ENCODE measurements around the gene FTSJ1.
"Not testable (repeated sequence)": the region's sequence is repeated elsewhere in the genome, so short reads cannot be mapped to it uniquely, and the experiment has no call there.

Gene FTSJ1

GRCh38 chrX:48492293-48492910 is 16.4 kb downstream of the FTSJ1 start:
- DNase-seq (ENCODE audit: low read depth in 1 of 2, low spot score in 1 of 2) = no peak

- DNase-seq (ENCODE audit: low read depth in 1 of 2, low spot score in 1 of 2) = no peak
Observed at GRCh38 chrX:48493890-48494364, 17.9 kb downstream of the FTSJ1 start.

GRCh38 chrX:48496660-48497059 is 20.7 kb downstream of the FTSJ1 start:
- no peak for DNase-seq (ENCODE audit: low read depth in 1 of 2, low spot score in 1 of 2)

- no peak for DNase-seq (ENCODE audit: low read depth in 1 of 2, low spot score in 1 of 2)
Observed at GRCh38 chrX:48497871-48498270, 21.9 kb downstream of the FTSJ1 start.

- DNase-seq (ENCODE audit: low read depth in 1 of 2, low spot score in 1 of 2) = no peak
Observed at GRCh38 chrX:48498374-48498809, 22.4 kb downstream of the FTSJ1 start.

GRCh38 chrX:48504261-48504660 is 28.3 kb downstream of the FTSJ1 start:
- DNase-seq (ENCODE audit: low read depth in 1 of 2, low spot score in 1 of 2) = no peak

- DNase-seq (ENCODE audit: low read depth in 1 of 2, low spot score in 1 of 2) = no peak
Observed at GRCh38 chrX:48505481-48505880, 29.5 kb downstream of the FTSJ1 start.

- DNase-seq (ENCODE audit: low read depth in 1 of 2, low spot score in 1 of 2) = no peak
Observed at GRCh38 chrX:48507246-48507645, 31.2 kb downstream of the FTSJ1 start.

GRCh38 chrX:48508400-48509244 is 32.6 kb downstream of the FTSJ1 start, which contains the start of gene PORCN:
Gene PORCN (plus strand): TSS chrX:48508992. CDS start chrX:48509821, 829 bp downstream.
- DNase-seq (ENCODE audit: low read depth in 1 of 2, low spot score in 1 of 2) = peak; percentile 53 to 64

GRCh38 chrX:48509245-48509590 is 33.2 kb downstream of the FTSJ1 start:
- no peak for DNase-seq (ENCODE audit: low read depth in 1 of 2, low spot score in 1 of 2)

- no peak for DNase-seq (ENCODE audit: low read depth in 1 of 2, low spot score in 1 of 2)
Observed at GRCh38 chrX:48509619-48510018, 33.6 kb downstream of the FTSJ1 start.

GRCh38 chrX:48511560-48511959 is 35.6 kb downstream of the FTSJ1 start:
- DNase-seq (ENCODE audit: low read depth in 1 of 2, low spot score in 1 of 2) = no peak

- DNase-seq (ENCODE audit: low read depth in 1 of 2, low spot score in 1 of 2) = no peak
Observed at GRCh38 chrX:48512371-48512935, 36.5 kb downstream of the FTSJ1 start.

- no peak for DNase-seq (ENCODE audit: low read depth in 1 of 2, low spot score in 1 of 2)
Observed at GRCh38 chrX:48513670-48514069, 37.7 kb downstream of the FTSJ1 start.

- DNase-seq (ENCODE audit: low read depth in 1 of 2, low spot score in 1 of 2) = no peak
Observed at GRCh38 chrX:48514126-48514806, 38.3 kb downstream of the FTSJ1 start.

- DNase-seq (ENCODE audit: low read depth in 1 of 2, low spot score in 1 of 2) = no peak
Observed at GRCh38 chrX:48514868-48515460, 39.0 kb downstream of the FTSJ1 start.

- no peak for DNase-seq (ENCODE audit: low read depth in 1 of 2, low spot score in 1 of 2)
Observed at GRCh38 chrX:48515842-48516241, 39.8 kb downstream of the FTSJ1 start.

GRCh38 chrX:48516285-48516684 is 40.3 kb downstream of the FTSJ1 start:
- DNase-seq (ENCODE audit: low read depth in 1 of 2, low spot score in 1 of 2) = no peak

- no peak for DNase-seq (ENCODE audit: low read depth in 1 of 2, low spot score in 1 of 2)
Observed at GRCh38 chrX:48516987-48517386, 41.0 kb downstream of the FTSJ1 start.

GRCh38 chrX:48519481-48519880 is 43.5 kb downstream of the FTSJ1 start:
- not testable (repeated sequence) for DNase-seq (ENCODE audit: low read depth in 1 of 2, low spot score in 1 of 2)

- DNase-seq (ENCODE audit: low read depth in 1 of 2, low spot score in 1 of 2) = no peak
Observed at GRCh38 chrX:48520455-48520854, 44.5 kb downstream of the FTSJ1 start.
